SU-DHL-6 (cell line): ENCODE results near the gene CLUH.

Experiments
- H2AFZ ChIP-seq: fragments of 200-600 bp; sonication (generic); 2 replicates; pipeline ENCODE4 v1.6.1; 2014; ENCODE audit warnings: low read depth, mild to moderate bottlenecking, moderate library complexity, mixed read lengths, antibody characterized with exemption, low read length; ENCODE audit not compliant: severe bottlenecking
- H3F3A ChIP-seq: fragments of 200-600 bp; shearing (Covaris generic); 2 replicates; pipeline ENCODE4 v1.6.0; 2016; ENCODE audit warnings: antibody characterized with exemption, mild to moderate bottlenecking; ENCODE audit not compliant: insufficient read depth
- H3K27ac ChIP-seq: fragments of 200-600 bp; sonication (generic); 2 replicates; pipeline ENCODE4 v1.5.1; 2016; ENCODE audit warnings: low read depth, mild to moderate bottlenecking, low read length, moderate library complexity, mixed read lengths
- H3K27me3 ChIP-seq: fragments of 200-600 bp; sonication (generic), shearing (Covaris generic); 2 replicates; pipeline ENCODE4 v1.6.0; 2014; ENCODE audit warnings: mild to moderate bottlenecking, low read length
- H3K36me3 ChIP-seq: fragments of 200-600 bp; sonication (generic); 2 replicates; pipeline ENCODE4 v1.6.1; 2014; ENCODE audit warnings: mild to moderate bottlenecking, low read length, mixed read lengths
- H3K4me2 ChIP-seq: fragments of 300-600, 200-600 bp; shearing (Covaris generic), sonication (generic); 2 replicates; pipeline ENCODE4 v1.6.0; 2014; ENCODE audit warnings: low read length, low read depth, mild to moderate bottlenecking; ENCODE audit not compliant: poor library complexity, severe bottlenecking
- H3K4me3 ChIP-seq: fragments of 200-600 bp; sonication (generic); 2 replicates; pipeline ENCODE4 v1.5.1; 2014; ENCODE audit warnings: antibody characterized with exemption, low read length, mild to moderate bottlenecking, mixed read lengths; ENCODE audit not compliant: insufficient read depth, poor library complexity, severe bottlenecking
- H3K79me2 ChIP-seq: fragments of 200-600 bp; sonication (generic); 2 replicates; pipeline ENCODE4 v1.6.1; 2014; ENCODE audit warnings: mild to moderate bottlenecking, low read length, moderate library complexity; ENCODE audit not compliant: insufficient read depth
- H3K9ac ChIP-seq: fragments of 200-600 bp; sonication (generic); 2 replicates; pipeline ENCODE4 v1.7.0; 2014; ENCODE audit warnings: mild to moderate bottlenecking, low read length
- H3K9me2 ChIP-seq: fragments of 200-600 bp; sonication (generic); replicated peaks from 2 replicates; pipeline ENCODE4 v1.6.1; 2014; ENCODE audit warnings: low read length; ENCODE audit not compliant: insufficient read depth
- H3K9me3 ChIP-seq: fragments of 200-600 bp; sonication (generic); 2 replicates; pipeline ENCODE4 v1.6.1; 2014; ENCODE audit warnings: low read length, mixed read lengths; ENCODE audit not compliant: insufficient read depth
- H4K20me1 ChIP-seq: fragments of 200-600 bp; sonication (generic); 2 replicates; pipeline ENCODE4 v1.6.1; 2014; ENCODE audit warnings: low read depth, mild to moderate bottlenecking, antibody characterized with exemption, low read length, moderate library complexity, mixed read lengths
- CTCF ChIP-seq: fragments of 200-600 bp; sonication (generic); IDR thresholded peaks from one replicate; pipeline ENCODE4 v1.5.1; 2017; ENCODE audit warnings: antibody characterized with exemption, mild to moderate bottlenecking, low read length, moderate library complexity; ENCODE audit not compliant: insufficient read depth, poor library complexity, severe bottlenecking
- EZH2phosphoT487 ChIP-seq: fragments of 200-600 bp; sonication (generic), shearing (Covaris generic); conservative IDR thresholded peaks from 2 replicates; pipeline ENCODE4 v1.6.1; 2018; ENCODE audit warnings: mild to moderate bottlenecking, antibody characterized with exemption, low read length, moderate library complexity, mixed read lengths

The CLUH gene

DNA sequence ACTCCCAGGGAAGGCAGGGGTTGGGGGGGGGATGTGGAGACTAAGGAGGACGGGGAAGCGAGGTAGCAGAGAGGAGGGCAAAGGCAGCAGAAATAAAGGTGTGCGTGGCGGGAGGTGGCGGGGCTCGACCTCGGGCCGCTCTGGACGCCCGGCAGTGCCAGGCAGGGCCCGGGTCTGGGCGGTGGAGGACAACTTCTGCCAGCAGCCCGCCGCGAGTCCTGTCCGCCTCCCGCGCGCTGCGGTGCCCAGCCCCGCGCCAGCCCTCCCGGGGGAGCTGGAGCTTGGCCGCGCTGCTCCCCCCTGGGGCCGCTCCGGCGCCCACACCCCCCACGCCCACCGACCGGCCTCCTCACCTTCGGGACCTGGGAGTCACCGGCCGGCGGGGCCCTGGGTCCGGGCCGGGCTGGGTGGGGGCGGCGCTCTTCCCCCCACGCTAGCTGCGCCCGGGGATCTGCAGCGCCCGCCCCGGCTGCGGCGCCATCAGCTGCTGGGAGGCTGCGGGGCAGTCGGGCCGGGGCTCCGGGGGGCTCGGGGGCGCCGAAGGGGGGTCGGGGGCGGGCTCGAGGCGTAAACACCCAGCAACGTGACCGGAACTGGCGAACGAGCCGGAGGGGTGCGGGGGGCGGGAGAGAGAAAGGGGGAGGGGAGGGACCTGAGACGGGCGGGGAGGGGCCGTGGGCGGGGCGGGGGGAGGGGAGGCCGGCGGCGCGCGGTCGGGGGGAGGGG, 37.7 kb upstream of the CLUH start, which contains the start of gene CCDC92B:
Gene CCDC92B (minus strand): TSS at position 595 of the 726 bp plus-strand sequence. CDS start 14,507 bp downstream, outside the sequence.
- Histone ChIP-seq H4K20me1 (no peaks in the 10 kb centered on the region), H3K4me3 (no peak within 1 kb of the TSS), H3K27ac (no peak within 1 kb of the TSS), H3K9me3 (no peaks in the 10 kb centered on the region), H3K4me2 (no peak within 1 kb of the TSS), H3K36me3 (no peaks in the 10 kb centered on the region), H2AFZ (no peak within 1 kb of the TSS), H3K27me3 (no peaks in the 10 kb centered on the region), H3K79me2 (no peaks in the 10 kb centered on the region), H3K9me2 (no peaks in the 10 kb centered on the region), H3K9ac (no peak within 1 kb of the TSS), H3F3A (no peaks in the 10 kb centered on the region)
- no peak for TF ChIP-seq CTCF

GRCh38 chr17:2745317-2746037, 33.9 kb upstream of the CLUH start:
- no peaks in the 10 kb centered on the region for H3K27me3 ChIP-seq
- H3K27ac ChIP-seq = no peak overlapping the region
- no peaks in the 10 kb centered on the region for H3F3A ChIP-seq
- no peaks in the 10 kb centered on the region for H3K9me3 ChIP-seq
- no peak overlapping the region for H2AFZ ChIP-seq
- H4K20me1 ChIP-seq = no peaks in the 10 kb centered on the region
- H3K9ac ChIP-seq = no peak overlapping the region
- H3K79me2 ChIP-seq = no peaks in the 10 kb centered on the region
- H3K36me3 ChIP-seq = no peaks in the 10 kb centered on the region
- H3K4me2 ChIP-seq = no peak overlapping the region
- TF ChIP-seq EZH2phosphoT487 (no peak), CTCF (no peak)
- no peak overlapping the region for H3K4me3 ChIP-seq
- no peaks in the 10 kb centered on the region for H3K9me2 ChIP-seq

- no peaks in the 10 kb centered on the region for H4K20me1 ChIP-seq
These were observed 26.1 kb upstream of the CLUH start for GRCh38 chr17:2737693-2738092.

More at GRCh38 chr17:2737693-2738092, 26.1 kb upstream of the CLUH start:
- no peak overlapping the region for H3K27ac ChIP-seq
- no peaks in the 10 kb centered on the region for H3K9me3 ChIP-seq
- no peak overlapping the region for H3K9ac ChIP-seq
- H3K4me2 ChIP-seq = no peak overlapping the region
- H3K27me3 ChIP-seq = no peaks in the 10 kb centered on the region
- no peaks in the 10 kb centered on the region for H3K36me3 ChIP-seq
- no peak overlapping the region for H2AFZ ChIP-seq
- no peaks in the 10 kb centered on the region for H3K79me2 ChIP-seq
- H3K4me3 ChIP-seq = no peak overlapping the region
- no peaks in the 10 kb centered on the region for H3F3A ChIP-seq
- no peaks in the 10 kb centered on the region for H3K9me2 ChIP-seq
- TF ChIP-seq EZH2phosphoT487 (no peak), CTCF (no peak)
